Activated CD8-positive, alpha-beta memory T cell treated with anti-CD3 and anti-CD28 coated beads for 1 hour (primary cell): ENCODE data around the gene INSR.

ENCODE experiments used
- DNase-seq, 2 donors: peaks; one replicate each; pipeline ENCODE4 v3.0.0-alpha.2; 2020; ENCODE audit warnings: low read depth in 1 of 2; ENCODE audit errors: extremely low read depth in 1 of 2

The INSR gene

DNA sequence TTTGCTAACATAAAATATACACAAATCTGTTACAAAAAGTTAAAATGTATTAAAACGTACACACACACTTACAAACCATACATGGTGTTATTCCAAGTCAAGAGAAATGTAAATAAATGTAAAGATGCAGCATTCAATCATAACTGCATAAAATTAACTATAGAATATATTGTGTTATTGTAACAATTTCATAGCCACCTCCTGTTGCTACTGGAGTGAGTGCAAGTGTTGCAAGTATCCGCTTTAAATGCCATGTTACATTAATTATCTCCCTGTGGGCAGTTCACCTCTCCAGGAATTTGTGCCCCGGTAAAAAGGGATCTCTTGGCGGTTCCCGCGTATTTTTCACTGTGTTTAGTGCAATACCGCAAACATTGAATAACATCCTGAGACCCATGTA is 3.5 kb upstream of the INSR start:
- no peak for DNase-seq

DNA sequence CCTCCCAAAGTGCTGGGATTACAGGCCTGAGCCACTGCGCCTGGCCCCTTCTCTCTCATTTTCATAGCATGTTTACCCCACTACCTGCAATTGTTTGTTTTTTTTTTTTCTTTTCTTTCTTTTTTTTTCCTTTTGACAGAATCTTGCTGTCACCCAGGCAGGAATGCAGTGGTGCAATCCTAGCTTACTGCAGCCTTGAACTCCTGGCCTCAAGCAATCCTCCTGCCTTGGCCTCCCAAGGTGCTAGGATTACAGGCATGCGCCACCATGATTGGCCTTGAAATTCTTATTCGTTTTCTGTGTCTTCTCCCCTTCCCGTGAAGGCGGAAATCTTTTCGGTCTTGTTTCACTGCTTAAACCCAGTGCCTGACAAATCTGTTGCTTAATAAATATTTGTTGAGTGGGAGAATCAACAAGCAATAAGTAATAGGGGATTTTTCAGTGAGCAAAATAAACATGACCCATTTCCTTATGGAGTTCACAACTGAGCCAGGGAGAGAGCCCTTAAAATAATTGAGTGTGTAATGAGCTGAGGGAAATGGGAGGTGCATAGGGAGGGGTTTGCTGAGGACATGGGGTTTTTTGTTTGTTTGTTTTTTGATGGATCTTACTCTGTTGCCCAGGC is 1.8 kb upstream of the INSR start:
- DNase-seq, result no peak

DNA sequence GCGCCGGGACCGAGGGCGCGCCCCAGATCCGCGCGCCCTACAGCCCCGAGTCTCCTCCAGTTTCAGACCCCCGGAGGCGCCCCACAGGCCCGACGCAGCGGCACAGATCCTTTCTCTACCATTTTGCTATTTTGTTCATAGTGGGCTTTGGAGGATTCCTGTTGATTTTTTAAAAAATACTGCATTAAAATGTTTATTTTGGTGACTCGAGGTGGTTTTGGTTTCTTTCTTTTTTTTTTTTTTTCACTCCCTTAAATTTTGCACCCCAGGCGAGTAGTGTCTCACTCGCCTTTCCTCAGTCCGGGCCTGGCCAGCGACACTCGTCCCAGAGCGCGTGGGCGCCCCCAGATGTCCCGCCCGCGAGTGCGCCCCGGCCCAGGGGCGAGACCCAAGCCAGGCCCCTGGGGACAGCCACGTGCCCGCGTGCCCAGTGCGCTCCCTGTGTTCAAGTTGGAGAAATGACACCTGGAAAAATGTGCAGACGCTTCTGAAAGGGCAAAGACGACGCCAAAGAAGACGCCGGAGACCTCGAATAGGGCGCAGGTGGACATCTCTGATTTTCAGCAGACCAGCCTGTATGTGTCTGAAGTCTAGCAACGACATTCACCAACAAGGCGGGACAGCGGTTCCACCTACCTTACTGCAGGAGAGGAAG is 471 bp upstream of the INSR start:
- DNase-seq, result no peak

DNA sequence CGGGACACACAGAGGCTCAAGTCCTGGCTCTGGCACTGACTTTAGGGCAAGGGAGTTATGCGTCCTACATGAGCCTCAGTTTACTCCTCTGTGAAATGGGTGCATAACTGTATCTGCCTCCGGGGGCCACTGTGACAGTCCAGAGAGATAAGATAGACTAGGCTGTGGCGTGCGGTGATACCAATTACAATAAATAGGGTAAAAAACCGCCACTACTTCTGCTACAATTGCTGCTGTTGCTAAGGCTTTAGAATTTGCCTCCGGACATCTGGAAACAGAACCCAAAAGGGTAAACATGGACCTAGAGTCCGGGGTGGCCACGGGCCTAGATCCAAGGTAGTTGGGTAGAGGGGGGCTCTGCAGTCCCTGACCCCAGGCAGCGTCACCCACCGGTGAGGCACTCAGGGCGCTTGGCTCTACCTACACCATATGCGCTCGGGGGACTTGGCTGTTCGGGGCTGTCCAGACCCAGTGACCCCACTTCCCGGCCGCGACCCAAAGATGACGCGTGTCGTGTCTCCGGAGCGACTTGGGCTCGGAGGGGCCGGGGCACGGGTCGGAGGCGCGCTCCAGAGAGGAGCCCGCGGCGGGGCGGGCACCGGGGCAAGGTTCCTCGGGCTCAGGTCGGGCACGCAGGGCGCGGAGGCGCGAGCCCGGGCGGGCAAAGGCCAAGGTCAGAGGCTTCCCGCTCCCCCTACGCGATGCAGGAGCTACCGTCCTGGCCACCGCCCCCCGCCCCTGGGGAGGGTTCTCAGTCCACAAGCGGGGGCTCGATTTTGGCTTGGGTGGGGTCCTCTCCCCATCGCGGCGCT is 1.1 kb downstream of the INSR start:
- no peak for DNase-seq

DNA sequence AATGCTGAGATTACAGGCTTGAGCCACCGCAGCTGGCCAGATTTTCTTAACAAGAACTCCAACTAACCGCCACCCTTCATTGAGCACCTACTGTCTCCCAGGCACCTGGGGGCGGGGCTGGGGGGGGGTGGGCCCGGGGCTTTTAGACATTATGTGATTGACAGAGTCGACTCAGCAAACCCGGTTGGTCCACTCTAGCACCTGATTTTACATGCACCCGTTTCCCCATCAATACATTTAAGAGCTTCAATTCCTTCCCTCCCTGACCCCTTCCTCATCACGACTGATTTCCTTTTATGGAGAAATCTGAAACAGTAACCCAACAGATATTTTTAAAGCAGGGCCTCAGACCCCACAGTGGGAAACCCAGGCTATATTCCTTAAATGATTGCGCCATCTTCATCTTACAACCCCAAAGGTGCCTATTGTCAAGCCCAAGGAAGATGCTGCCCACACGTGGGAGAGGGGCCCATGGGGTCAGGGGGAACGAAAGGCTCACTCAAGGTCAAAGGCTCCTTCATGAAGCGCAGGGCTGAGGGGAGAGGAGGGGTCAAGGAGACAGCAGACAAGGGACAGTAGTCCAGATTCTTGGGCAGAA is 1.8 kb downstream of the INSR start:
- DNase-seq, result no peak

DNA sequence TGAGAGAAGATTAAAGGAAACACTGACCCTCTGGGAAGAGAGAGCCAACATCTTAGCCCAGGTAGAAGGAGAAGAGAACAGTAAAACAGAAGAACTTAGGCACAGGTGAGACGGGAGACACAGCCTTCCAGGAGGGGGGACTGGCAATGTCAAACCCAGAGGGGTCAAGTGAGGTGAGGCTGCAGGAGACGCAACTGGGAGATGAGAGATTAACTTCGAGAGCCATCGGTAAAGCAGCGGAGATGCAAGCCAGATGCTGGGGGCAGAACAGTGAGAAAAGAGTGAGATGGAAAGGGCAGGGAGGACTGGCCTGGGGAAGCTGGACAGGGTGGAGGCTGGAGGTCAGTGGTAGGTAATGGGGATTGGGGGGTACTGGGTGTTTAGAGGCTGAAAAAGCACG is 5.2 kb downstream of the INSR start:
- DNase-seq, result no peak

DNA sequence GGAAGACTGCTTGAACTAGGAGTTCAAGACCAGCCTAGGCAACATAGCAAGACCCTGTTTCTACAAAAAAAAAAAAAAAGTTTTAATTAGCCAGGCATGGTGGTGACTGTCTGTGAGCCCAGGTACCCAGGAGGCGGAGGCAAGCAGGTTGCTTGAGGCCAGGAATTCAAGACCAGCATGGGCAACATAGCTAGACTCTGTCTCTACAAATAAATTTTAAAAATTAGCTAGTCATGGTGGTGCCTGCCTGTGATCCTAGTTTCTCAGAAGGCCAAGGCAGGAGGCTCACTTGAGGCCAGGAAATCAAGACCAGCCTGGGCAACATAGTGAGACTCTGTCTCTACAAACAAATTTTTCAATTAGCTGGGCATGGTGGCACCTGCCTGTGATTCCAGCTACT is 6.1 kb downstream of the INSR start:
- no peak for DNase-seq

DNA sequence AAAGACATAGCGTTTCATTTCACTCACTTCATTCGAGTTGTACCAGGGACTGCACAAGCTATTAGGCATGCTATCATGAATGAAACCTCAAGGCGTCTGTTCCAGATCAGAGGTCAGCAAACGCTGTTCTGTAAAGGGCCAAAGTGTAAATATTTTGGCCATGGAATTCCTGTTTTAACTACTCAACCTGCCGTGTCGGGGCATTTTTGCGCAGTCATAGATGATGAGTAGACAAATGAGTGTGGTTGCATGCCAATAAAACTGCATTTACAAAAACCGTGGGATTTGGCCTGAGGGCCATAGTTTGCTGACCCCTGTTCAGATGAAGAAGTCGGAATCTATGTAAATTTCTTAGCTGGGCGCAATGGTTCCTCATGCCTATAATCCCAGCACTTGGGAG is 6.5 kb downstream of the INSR start:
- DNase-seq, result no peak

DNA sequence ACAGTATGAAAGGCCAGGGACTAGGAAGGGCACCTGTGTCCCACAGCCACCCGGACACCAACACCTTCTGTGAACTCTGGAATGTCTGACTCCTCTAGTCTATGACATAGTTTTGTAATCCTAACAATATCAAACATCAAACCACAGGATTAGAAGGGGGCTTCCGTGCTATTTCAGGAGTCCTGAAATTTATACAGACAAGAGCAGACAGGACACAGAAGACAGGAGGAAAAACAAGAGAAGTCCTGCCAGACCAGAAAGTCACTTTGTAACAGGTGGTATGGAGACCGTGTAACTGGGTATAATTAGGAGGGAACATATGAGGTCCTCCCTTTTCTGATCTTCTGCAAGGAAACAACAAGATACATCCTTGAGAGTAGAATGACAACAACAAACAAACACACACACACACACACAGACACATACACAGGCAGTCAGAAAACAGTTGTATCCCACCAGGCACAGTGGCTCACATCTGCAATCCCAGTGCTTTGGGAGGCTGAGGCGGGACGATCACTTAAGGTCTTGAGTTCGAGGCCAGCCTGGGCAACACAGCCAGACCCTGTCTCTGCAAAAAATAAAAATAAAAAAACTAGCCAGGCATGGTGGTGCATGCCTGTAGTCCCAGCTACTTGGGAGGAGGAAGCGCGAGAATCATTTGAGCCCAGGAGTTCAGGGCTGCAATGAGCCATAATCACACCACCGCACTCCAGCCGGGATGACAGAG is 13.1 kb downstream of the INSR start:
- no peak for DNase-seq

DNA sequence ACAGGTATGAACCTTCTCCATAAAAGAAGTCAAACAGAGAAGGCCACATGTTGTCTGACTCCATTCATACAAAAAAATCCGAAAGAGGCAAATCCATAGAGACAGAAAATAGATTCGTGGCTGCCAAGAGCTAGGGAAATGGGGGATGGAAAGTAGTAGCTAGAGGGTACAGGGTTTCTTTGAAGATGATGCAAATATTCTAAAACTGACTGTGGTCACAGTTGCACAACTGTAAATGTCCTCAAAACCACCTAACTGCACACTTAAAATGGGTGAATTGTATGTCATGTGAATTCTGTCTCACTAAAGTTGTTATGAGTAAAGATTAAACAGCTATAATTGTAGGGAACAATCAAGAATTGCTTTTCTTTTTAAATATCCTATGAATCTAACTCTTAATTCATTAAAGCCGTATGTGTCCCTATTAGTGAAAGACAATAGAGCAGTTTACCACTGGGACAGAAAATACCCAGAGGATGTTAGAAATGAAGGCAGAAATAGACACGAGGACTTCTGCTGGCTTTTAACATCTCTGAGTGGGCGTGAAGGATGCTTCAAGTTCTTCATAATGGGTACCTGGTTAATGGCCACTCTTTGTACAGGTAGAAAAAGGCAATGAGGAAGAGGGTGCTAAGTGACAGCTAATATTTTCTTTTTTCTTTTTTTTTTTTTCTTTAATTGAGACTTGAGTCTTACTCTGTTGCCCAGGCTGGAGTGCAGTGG is 21.2 kb downstream of the INSR start:
- no peak for DNase-seq

DNA sequence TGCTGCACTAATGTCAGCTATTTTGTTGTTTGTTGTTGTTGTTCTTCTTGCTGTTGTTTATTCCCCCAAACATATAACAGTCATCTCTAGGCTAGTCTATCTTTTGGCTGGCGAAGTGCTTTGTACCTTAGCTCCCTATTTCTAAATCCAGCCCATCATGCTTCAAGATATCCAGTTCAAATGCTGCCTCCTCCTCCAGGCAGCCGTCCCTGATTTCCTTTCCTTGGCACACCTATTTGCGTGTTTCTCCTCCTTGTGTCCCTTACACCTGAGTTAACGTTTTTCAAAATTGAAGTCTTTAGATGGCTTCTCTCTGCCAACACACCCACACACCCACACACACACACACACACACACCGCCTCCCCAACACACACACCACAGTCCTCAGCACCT is 25.5 kb downstream of the INSR start:
- no peak for DNase-seq

DNA sequence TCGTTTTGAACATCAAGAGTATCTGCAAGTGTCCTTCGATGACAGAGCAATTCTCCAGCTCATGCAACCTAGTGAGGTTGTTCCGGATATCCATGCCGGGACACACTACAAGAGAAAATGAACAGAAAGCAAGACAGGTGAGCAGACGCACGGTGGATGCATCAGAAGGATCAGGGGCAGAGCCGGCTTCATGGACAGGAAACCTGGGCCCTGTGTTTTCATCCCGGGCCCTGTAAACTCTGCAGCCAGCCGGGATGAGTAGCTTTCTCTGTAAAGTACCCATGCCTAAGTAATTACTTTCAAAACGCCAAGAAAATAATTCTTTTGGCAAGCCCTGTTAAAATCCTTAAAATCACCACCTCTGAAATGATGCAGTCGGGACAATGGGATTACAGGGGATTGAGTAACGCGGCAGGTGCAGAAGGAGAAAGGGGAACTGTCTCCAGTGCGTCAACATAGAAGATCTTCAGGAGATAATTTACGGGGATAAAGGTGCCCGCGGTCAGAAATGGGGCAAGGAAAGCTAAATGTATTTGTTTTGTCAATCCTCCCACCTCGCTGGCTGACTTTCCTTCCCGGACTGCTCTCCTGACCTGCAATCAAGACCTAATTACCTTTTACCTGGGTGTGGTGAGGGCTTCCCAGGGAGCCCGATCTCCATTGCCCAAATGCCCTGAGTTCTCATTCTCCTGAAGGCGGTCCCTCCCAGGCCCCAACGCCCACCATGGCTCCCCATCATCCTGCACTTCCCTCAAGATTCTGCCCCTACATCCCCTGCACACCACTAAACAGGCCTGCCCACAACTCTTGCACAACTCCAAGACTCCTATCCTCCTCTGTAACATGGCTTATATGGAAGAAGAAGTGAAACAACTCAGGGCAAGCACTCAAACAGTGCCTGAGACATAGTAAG is 26.2 kb downstream of the INSR start:
- no peak for DNase-seq

DNA sequence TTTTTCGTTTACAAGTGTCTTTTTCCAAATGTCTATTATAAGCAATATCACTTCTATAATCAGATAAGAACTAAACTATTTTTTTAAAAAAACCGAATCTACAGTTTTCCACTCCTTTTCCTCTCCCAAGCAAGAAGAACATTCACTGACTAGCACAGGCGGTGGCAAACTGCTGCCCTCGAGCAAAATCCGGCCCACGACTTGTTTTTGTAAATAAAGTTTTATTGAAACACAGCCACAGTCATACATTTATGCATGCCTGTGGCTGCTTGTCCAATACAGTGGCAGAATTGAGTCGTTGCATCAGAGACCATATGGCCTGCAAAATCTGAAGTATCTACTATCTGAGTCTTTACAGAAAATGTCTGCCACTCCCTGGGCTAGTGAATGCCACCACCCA is 27.4 kb downstream of the INSR start:
- no peak for DNase-seq

DNA sequence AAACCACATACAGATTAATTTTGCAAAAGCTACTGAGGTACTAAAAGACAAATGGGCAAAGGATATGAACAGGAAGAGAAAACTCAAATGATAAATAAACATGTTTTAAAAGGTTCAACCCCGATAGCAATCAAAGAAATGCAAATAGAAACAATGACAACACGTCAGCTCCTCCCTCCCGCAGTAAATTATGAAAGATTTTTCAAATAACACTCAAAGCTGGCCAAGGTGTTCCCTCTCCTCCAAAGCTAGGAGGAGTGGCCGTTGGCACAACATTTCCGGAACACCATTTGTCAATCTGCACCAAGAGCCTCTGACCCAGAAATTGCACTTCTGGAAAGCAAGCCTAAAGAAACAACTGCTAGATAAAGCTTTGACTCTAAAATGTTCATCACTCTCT is 28.3 kb downstream of the INSR start:
- no peak for DNase-seq

DNA sequence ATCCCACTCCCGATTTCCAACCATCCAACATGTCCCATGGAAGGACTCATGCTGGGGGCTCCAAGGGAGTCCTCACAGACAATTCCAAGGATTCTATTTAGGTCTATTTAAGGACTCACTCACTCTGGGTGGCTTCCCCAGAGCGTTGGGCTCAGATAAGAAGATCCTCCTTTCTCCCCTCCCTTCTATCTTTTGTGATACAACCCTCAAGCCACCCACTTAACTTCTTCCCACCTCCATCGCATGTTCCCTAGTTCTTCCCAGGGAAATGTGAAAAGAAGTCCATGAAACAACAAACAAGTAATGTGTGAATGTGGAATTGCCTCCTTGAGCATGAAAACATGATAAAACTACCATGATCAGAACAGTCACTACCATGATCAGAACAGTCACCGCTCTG is 29.4 kb downstream of the INSR start:
- no peak for DNase-seq

DNA sequence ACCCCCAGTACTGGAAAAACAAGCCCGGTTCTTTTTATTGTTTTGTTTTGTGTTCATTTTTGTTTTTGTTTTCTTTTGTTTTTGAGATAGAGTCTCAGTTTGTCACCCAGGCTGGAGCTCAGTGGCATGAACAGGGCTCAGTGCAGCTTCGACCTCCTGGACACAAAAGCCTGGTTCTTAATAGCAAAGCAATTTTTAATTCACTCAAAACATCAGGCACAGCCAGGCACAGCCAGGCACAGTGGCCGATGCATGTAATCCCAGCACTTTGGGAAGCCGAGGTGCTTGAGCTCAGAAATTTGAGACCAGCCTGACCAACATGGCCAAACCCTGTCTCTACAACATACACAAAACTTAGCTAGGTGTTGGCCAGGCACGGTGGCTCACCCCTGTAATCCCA is 30.7 kb downstream of the INSR start:
- DNase-seq, result no peak

DNA sequence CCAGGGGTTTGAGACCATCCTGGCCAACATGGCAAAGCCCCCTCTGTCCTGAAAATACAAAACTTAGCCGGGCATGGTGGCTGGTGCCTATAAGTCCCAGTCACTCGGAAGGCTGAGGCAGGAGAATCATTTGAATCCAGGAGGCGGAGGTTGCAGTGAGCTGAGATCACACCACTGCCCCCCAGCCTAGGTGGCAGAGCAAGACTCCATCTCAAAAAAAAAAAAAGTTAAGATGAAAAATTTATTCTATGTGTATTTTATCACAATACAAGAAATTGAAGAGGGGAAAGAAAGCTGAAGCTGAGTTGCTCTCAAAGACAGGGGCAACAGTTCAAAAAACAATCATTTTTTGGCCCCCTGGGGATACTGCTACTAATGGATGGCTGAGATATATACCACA is 31.1 kb downstream of the INSR start:
- DNase-seq, result no peak

DNA sequence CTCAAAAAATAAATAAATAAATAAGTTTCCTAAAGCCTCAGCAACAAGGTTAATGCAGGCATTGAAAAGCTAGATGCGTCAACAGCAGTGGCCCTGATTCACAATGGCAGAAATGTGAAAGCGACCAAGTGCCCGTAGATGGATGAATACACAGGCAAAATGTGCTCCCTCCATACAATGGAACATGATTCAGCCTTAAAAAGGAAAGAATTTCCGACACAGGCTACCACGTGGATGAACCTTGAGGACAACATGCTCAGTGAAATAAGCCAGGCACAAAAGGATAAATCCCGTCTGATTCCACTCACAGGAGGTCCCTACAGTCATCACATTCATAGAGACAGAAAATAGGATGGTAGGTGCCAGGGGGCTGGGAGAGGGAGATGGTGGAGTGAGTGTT is 31.7 kb downstream of the INSR start:
- DNase-seq, result no peak

DNA sequence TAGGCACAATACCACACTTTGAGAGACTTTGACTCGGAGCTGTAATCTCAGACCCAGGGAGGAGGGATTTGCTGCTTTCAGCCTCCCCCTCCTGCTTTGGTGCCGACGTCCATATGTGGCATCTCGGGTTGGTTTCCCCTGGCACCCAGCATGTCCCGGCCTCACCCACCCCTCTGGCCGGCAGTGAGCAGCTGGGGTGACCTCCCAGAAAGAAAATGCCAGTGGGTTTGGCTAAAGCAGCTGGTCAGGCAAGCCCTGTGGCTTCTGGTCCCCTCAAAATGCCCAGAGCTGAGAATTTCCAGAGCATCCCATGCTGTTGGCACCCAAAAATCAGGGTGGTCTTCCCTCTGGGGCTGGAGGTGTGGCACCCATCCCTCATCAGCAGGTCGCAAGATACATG is 34.1 kb downstream of the INSR start:
- no peak for DNase-seq
